PC-3 (cell line): Measurements from ENCODE around the gene LMBRD2. TPM values are rescaled to one million over a fixed set of nuclear protein-coding genes. Genes with fewer than 3 reads are reported as not detected.
A peak's percentile ranks its signal among the peaks of the same experiment; 100 is the strongest.

Source experiments
- ATAC-seq: fragments of 200-7000 bp; cut with Tn5 transposase; 2 replicates; pipeline ENCODE4 v1.9.1; 2020; ENCODE audit warnings: mild to moderate bottlenecking, moderate library complexity
- BruUV-seq: library from RNA; stranded (reverse); fragments of 400-500 nt; replicated peaks from 2 replicates; lab custom pipeline; 2021; lab: Mats Ljungman, UMichigan
- CTCF ChIA-PET: fragments of 300-600 bp; sonication (Branson Sonifier 250); formaldehyde crosslinking; loops from one replicate; lab custom pipeline; 2022; ENCODE audit warnings: antibody characterized with exemption; lab: Charles Lee
- POLR2A ChIA-PET: fragments of 300-600 bp; sonication (Branson Sonifier 250); formaldehyde crosslinking; loops from one replicate; lab custom pipeline; 2022; ENCODE audit warnings: antibody characterized with exemption; ENCODE audit not compliant: unreplicated experiment; lab: Charles Lee
- DNase-seq: peaks from one replicate; pipeline ENCODE4 v3.0.0-alpha.2; 2015
- H2AFZ ChIP-seq: fragments of 300-600 bp; sonication (generic); 2 replicates; pipeline ENCODE4 v1.6.0; 2016; ENCODE audit warnings: antibody characterized with exemption, low read length
- H3F3A ChIP-seq: fragments of 300-600 bp; sonication (generic); one replicate; pipeline ENCODE4 v1.6.0; 2017; ENCODE audit warnings: antibody characterized with exemption, low read length, control low read depth, mild to moderate bottlenecking; ENCODE audit not compliant: unreplicated experiment
- H3K27ac ChIP-seq: fragments of 300-600 bp; sonication (generic); 2 replicates; pipeline ENCODE4 v1.5.1; 2016; ENCODE audit warnings: mild to moderate bottlenecking, low read length
- H3K27me3 ChIP-seq: fragments of 300-600 bp; sonication (generic); 2 replicates; pipeline ENCODE4 v1.6.1; 2016; ENCODE audit warnings: low read length, mixed read lengths
- H3K36me3 ChIP-seq: fragments of 300-600 bp; sonication (generic); 2 replicates; pipeline ENCODE4 v1.6.1; 2016; ENCODE audit warnings: low read depth, mixed run types, low read length, mixed read lengths
- H3K4me1 ChIP-seq: fragments of 300-600 bp; sonication (generic); 2 replicates; pipeline ENCODE4 v1.5.1; 2016; ENCODE audit warnings: low read length; ENCODE audit not compliant: insufficient read depth
- H3K4me2 ChIP-seq: fragments of 300-600 bp; sonication (generic); 2 replicates; pipeline ENCODE4 v1.6.0; 2016; ENCODE audit warnings: low read length
- H3K4me3 ChIP-seq: fragments of 300-600 bp; sonication (generic); 2 replicates; pipeline ENCODE4 v1.5.1; 2016; ENCODE audit warnings: mild to moderate bottlenecking, low read length, mixed read lengths
- H3K79me2 ChIP-seq: fragments of 300-600 bp; sonication (generic); 2 replicates; pipeline ENCODE4 v1.6.1; 2017; ENCODE audit warnings: low read length, mixed read lengths
- H3K9ac ChIP-seq: fragments of 300-600 bp; sonication (generic); 2 replicates; pipeline ENCODE4 v1.6.0; 2016; ENCODE audit warnings: mild to moderate bottlenecking, low read length
- H3K9me2 ChIP-seq: fragments of 300-600 bp; sonication (generic); replicated peaks from 2 replicates; pipeline ENCODE4 v1.6.1; 2016; ENCODE audit warnings: mixed run types, low read length, mixed read lengths
- H3K9me3 ChIP-seq: fragments of 300-600 bp; sonication (generic); 2 replicates; pipeline ENCODE4 v1.6.1; 2016; ENCODE audit warnings: low read length, mixed read lengths
- H4K20me1 ChIP-seq: fragments of 300-600 bp; sonication (generic); 2 replicates; pipeline ENCODE4 v1.6.1; 2016; ENCODE audit warnings: low read length, mixed read lengths
- CTCF ChIP-seq: fragments of 300-600 bp; sonication (generic); conservative IDR thresholded peaks from 2 replicates; pipeline ENCODE4 v1.5.1; 2017; ENCODE audit warnings: antibody characterized with exemption, low read depth, mild to moderate bottlenecking, low read length
- EZH2 ChIP-seq: fragments of 300-600 bp; sonication (generic); IDR thresholded peaks from one replicate; pipeline ENCODE4 v1.6.1; 2017; ENCODE audit warnings: antibody characterized with exemption, mild to moderate bottlenecking, low read length; ENCODE audit not compliant: unreplicated experiment
- EZH2phosphoT487 ChIP-seq: fragments of 300-600 bp; sonication (generic); IDR thresholded peaks from 2 replicates; pipeline ENCODE4 v1.6.1; 2018; ENCODE audit warnings: mild to moderate bottlenecking, antibody characterized with exemption, low read length, borderline replicate concordance
- intact Hi-C: fragments of 100-400 bp; cut with micrococcal nuclease; formaldehyde crosslinking; loops from 2 replicates; pipeline ENCODE4 v1.9.0; 2023
- total RNA-seq: library from RNA; depleted of rRNA; stranded (reverse); fragments of >200 nt; gene quantifications from 2 replicates; pipeline ENCODE4 v1.2.3, GENCODE V29; 2014

The LMBRD2 gene
- total RNA-seq, 1 experiment from 2014 or later: 9.1 TPM

GRCh38 chr5:36078430-36078829, 73.3 kb downstream of the LMBRD2 start:
- ATAC-seq (no peak), DNase-seq (no peak)
- Histone ChIP-seq H3K9me3 (no peaks in the 10 kb centered on the region), H3K36me3 (no peaks in the 10 kb centered on the region), H3F3A (no peaks in the 10 kb centered on the region), H3K79me2 (no peaks in the 10 kb centered on the region), H3K9me2 (no peaks in the 10 kb centered on the region), H4K20me1 (no peaks in the 10 kb centered on the region), H3K4me3 (no peak overlapping the region), H3K4me2 (no peak overlapping the region), H3K4me1 (peaks cover 5% of the 10 kb centered on the region; the same call in 1 of the 2 replicates), H3K9ac (no peak overlapping the region), H3K27ac (no peak overlapping the region), H2AFZ (no peak overlapping the region), H3K27me3 (peaks cover 29% of the 10 kb centered on the region)
- ChIA-PET POLR2A (interaction anchor here (0.6 to 1.1 kb wide), 2 partner anchors 19 to 73 kb away, joined by 3 to 6 read pairs; partner anchors contain the start of genes LMBRD2 and SKP2), CTCF (interaction anchor here (0.5 to 1.5 kb wide), 25 partner anchors 9 to 1260 kb away, joined by 3 to 32 read pairs (median 4); partner anchors contain the start of genes NADK2 and RANBP3L)
- BruUV-seq: no TSS peak
- intact Hi-C loops: loop anchor here (2.0 kb wide), 2 partner anchors 72 to 162 kb away; partner anchors contain the start of genes LMBRD2 and NADK2
- no peak for TF ChIP-seq CTCF
- no peak for TF ChIP-seq EZH2
- no peak for TF ChIP-seq EZH2phosphoT487

DNA sequence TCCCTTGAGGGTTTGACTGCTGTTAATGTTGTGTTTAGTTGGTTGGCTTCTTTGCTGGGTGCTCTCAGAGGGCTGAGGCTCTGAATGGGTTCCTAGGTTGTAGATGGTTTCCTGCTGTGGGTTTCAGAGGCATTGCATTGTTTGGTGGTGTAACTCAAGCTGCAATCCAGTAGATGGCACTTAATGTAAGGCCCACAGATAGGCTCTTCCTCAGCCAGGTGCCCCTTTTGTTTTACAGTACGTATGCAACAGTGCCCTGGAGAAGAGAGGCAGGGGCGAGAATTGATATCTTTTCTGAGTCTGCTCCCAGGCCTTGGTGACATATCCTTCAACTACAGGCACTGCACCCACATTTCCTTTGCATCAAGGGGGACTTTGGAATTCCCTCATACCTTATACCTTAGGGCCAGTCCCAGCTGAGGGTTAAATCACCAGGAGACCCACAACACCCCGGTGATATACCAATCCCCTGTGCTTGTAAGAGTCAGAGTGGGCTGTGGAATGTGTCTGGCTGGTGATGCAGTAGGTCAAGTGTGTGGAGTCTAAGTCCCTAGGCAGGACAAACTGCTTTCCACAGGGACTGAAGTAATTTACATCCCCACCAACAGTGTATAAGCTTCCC, 78.0 kb downstream of the LMBRD2 start:
- no peak overlapping the region for H3K4me2 ChIP-seq
- H3K9me2 ChIP-seq: no peaks in the 10 kb centered on the region
- ChIA-PET POLR2A (interaction anchor here (0.6 kb wide), 1 partner anchor 59 kb away, joined by 5 read pairs; no protein-coding TSS in a partner anchor), CTCF (no interaction called here)
- ATAC-seq (peak; percentile 79), DNase-seq (peak; percentile 39)
- BruUV-seq: no TSS peak
- no peaks in the 10 kb centered on the region for H3K9me3 ChIP-seq
- TF ChIP-seq EZH2phosphoT487 (no peak), CTCF (peak; percentile 55)
- H4K20me1 ChIP-seq: no peaks in the 10 kb centered on the region
- H3K4me3 ChIP-seq: no peak overlapping the region
- H3K9ac ChIP-seq: no peak overlapping the region
- intact Hi-C loops: no loop called here
- H3F3A ChIP-seq: no peaks in the 10 kb centered on the region
- H3K27ac ChIP-seq: no peak overlapping the region
- no peaks in the 10 kb centered on the region for H3K4me1 ChIP-seq
- H3K79me2 ChIP-seq: no peaks in the 10 kb centered on the region
- H3K36me3 ChIP-seq: no peaks in the 10 kb centered on the region
- H3K27me3 ChIP-seq: peaks cover 43% of the 10 kb centered on the region
- H2AFZ ChIP-seq: no peak overlapping the region
